HepG2 (cell line): ENCODE data around the gene ATAD3C.

Experiments
- HCFC1 ChIP-seq: fragments of 150-350 bp; IDR thresholded peaks from 2 replicates; pipeline ENCODE4 v1.6.1; 2014; ENCODE audit warnings: low read depth, low read length
- TF ChIP-seq, protein P1 (sequence below): sonication (generic); formaldehyde crosslinking; IDR thresholded peaks from 2 replicates; pipeline ENCODE4 v1.4.0; 2020; ENCODE audit warnings: missing genetic modification reagents
- TF ChIP-seq, protein P2 (sequence below): sonication (generic); formaldehyde crosslinking; IDR thresholded peaks from 2 replicates; pipeline ENCODE4 v1.8.1; 2023; ENCODE audit warnings: missing genetic modification reagents, inconsistent platforms, borderline replicate concordance

DNA sequence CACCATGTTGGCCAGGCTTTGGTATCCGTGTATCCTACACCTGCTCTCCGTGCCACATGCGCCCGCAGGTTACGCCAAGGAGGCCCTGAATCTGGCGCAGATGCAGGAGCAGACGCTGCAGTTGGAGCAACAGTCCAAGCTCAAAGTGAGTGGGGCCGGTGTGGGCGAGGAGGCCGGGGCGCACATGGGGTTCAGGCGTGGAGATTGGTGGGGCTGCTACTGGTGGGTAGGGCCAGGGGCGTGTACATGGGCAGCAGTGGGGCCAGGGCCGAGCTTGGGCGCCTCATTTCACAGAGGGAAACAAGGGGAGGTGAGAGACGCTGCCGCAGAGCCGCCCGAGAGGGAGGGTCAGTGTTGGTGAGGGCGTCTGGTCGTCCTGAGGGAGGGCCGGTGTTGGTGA, 27.7 kb downstream of the ATAD3C start:
- TF ChIP-seq, protein P1, sequence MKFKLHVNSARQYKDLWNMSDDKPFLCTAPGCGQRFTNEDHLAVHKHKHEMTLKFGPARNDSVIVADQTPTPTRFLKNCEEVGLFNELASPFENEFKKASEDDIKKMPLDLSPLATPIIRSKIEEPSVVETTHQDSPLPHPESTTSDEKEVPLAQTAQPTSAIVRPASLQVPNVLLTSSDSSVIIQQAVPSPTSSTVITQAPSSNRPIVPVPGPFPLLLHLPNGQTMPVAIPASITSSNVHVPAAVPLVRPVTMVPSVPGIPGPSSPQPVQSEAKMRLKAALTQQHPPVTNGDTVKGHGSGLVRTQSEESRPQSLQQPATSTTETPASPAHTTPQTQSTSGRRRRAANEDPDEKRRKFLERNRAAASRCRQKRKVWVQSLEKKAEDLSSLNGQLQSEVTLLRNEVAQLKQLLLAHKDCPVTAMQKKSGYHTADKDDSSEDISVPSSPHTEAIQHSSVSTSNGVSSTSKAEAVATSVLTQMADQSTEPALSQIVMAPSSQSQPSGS (CRISPR knock-in tag) = no peak
- TF ChIP-seq HCFC1 = no peak
- TF ChIP-seq, protein P2, sequence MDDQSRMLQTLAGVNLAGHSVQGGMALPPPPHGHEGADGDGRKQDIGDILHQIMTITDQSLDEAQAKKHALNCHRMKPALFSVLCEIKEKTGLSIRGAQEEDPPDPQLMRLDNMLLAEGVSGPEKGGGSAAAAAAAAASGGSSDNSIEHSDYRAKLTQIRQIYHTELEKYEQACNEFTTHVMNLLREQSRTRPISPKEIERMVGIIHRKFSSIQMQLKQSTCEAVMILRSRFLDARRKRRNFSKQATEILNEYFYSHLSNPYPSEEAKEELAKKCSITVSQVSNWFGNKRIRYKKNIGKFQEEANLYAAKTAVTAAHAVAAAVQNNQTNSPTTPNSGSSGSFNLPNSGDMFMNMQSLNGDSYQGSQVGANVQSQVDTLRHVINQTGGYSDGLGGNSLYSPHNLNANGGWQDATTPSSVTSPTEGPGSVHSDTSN = no peak
